CD4-positive, alpha-beta T cell treated with Interleukin-6 at 100 ng/mL for 8 hours (primary cell): Measurements from ENCODE around the gene RNF167.
A peak's percentile ranks its signal among the peaks of the same experiment; 100 is the strongest.
"Not testable (repeated sequence)": the region's sequence is repeated elsewhere in the genome, so short reads cannot be mapped to it uniquely, and the experiment has no call there.

ENCODE experiments used
- DNase-seq: peaks from one replicate; pipeline ENCODE4 v3.0.0-alpha.2; 2020; ENCODE audit warnings: mixed read lengths, low spot score

Gene RNF167

GRCh38 chr17:4902540-4902939 is 37.5 kb upstream of the RNF167 start:
- DNase-seq = no peak

GRCh38 chr17:4903051-4903818 is 36.8 kb upstream of the RNF167 start, which contains the start of gene CHRNE:
Gene CHRNE, minus strand, starts transcription at chr17:4903098. Its CDS starts 35 bp downstream, at chr17:4903063.
- DNase-seq = peak; percentile 82

- not testable (repeated sequence) for DNase-seq
Observed at GRCh38 chr17:4906642-4907041, 33.4 kb upstream of the RNF167 start.

- no peak for DNase-seq
Observed at GRCh38 chr17:4908301-4908700, 31.8 kb upstream of the RNF167 start.

- DNase-seq = peak; percentile 79
Observed at GRCh38 chr17:4908711-4909496, 31.2 kb upstream of the RNF167 start.

- no peak for DNase-seq
Observed at GRCh38 chr17:4913994-4914393, 26.1 kb upstream of the RNF167 start.

- not testable (repeated sequence) for DNase-seq
Observed at GRCh38 chr17:4914551-4914950, 25.5 kb upstream of the RNF167 start.

GRCh38 chr17:4919511-4920047 is 20.5 kb upstream of the RNF167 start:
- no peak for DNase-seq

- no peak for DNase-seq
Observed at GRCh38 chr17:4920351-4921048, 19.6 kb upstream of the RNF167 start.

- DNase-seq = no peak
Observed at GRCh38 chr17:4921320-4921719, 18.7 kb upstream of the RNF167 start.

GRCh38 chr17:4926577-4927335 is 13.3 kb upstream of the RNF167 start:
- not testable (repeated sequence) for DNase-seq

- DNase-seq = no peak
Observed at GRCh38 chr17:4928881-4929280, 11.2 kb upstream of the RNF167 start.

- no peak for DNase-seq
Observed at GRCh38 chr17:4931963-4932362, 8.1 kb upstream of the RNF167 start, which contains the start of gene GP1BA. Gene GP1BA, plus strand, starts transcription at chr17:4932277. Its CDS starts 328 bp downstream, at chr17:4932605.

GRCh38 chr17:4932756-4933155 is 7.3 kb upstream of the RNF167 start:
- no peak for DNase-seq

GRCh38 chr17:4933646-4934045 is 6.4 kb upstream of the RNF167 start:
- DNase-seq = no peak

GRCh38 chr17:4934173-4934979 is 5.7 kb upstream of the RNF167 start:
- DNase-seq = no peak

GRCh38 chr17:4935650-4936049 is 4.4 kb upstream of the RNF167 start:
- no peak for DNase-seq

- DNase-seq = no peak
Observed at GRCh38 chr17:4936436-4936835, 3.6 kb upstream of the RNF167 start.

- DNase-seq = no peak
Observed at GRCh38 chr17:4937553-4937952, 2.5 kb upstream of the RNF167 start.

- DNase-seq = no peak
Observed at GRCh38 chr17:4938069-4938491, 2.0 kb upstream of the RNF167 start.
